ENCODE data around the gene ITPK1.

DNA sequence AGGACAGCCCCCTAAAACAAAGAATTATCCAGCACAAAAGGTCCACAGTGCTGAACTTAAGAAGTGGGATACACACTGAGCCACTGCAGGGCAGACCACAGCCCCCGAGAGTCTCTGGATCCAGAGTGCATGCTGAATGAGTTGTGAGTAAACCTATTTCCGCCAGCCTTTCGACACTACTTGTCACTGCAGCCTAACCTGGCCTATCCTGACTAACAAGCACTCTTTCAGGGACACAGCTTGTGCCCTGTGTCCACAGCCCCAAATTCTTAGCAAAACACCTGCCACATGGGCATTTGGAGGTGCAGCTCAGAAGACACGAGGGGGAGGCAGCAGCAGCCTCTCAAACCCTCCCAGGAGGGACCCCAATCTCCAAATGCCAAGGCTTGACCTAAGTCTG is 31.3 kb downstream of the ITPK1 start:
- TF ChIP-seq FOS (IDR thresholded peaks at IDR 0.05; ENCODE audit: borderline replicate concordance, insufficient read depth, low read length) (no peak), MYC (IDR thresholded peaks at IDR 0.05; ENCODE audit: low read depth, low read length) (no peak), POLR2A (IDR thresholded peaks at IDR 0.05; ENCODE audit: low read depth, low read length) (no peak), EZH2 (IDR thresholded peaks at IDR 0.05; ENCODE audit: borderline replicate concordance, low read depth, low read length, severe bottlenecking) (no peak), POLR2AphosphoS5 (IDR thresholded peaks at IDR 0.05; ENCODE audit: insufficient read depth, low read depth, low read length) (no peak)
- TF ChIP-seq, protein P1, sequence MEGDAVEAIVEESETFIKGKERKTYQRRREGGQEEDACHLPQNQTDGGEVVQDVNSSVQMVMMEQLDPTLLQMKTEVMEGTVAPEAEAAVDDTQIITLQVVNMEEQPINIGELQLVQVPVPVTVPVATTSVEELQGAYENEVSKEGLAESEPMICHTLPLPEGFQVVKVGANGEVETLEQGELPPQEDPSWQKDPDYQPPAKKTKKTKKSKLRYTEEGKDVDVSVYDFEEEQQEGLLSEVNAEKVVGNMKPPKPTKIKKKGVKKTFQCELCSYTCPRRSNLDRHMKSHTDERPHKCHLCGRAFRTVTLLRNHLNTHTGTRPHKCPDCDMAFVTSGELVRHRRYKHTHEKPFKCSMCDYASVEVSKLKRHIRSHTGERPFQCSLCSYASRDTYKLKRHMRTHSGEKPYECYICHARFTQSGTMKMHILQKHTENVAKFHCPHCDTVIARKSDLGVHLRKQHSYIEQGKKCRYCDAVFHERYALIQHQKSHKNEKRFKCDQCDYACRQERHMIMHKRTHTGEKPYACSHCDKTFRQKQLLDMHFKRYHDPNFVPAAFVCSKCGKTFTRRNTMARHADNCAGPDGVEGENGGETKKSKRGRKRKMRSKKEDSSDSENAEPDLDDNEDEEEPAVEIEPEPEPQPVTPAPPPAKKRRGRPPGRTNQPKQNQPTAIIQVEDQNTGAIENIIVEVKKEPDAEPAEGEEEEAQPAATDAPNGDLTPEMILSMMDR (IDR thresholded peaks at IDR 0.05; ENCODE audit: extremely low read depth in 1 of 2, insufficient read depth in 1 of 2, low read depth in 1 of 2, low read length in 2 of 2) = no peak
- TF ChIP-seq, protein P2, sequence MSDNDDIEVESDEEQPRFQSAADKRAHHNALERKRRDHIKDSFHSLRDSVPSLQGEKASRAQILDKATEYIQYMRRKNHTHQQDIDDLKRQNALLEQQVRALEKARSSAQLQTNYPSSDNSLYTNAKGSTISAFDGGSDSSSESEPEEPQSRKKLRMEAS (IDR thresholded peaks at IDR 0.05; ENCODE audit: insufficient read depth, insufficient read length) = no peak
